Naive B cell (primary cell): Measurements from ENCODE around the gene AURKA. TPM values are rescaled to one million over a fixed set of nuclear protein-coding genes. Genes with fewer than 3 reads are reported as not detected.

Experiments
- ATAC-seq, 2 donors: fragments of 150-1000 bp; cut with Tn5 transposase; 2 replicates each; pipeline ENCODE4 v1.10.0; 2021; ENCODE audit warnings: low read depth in 2 of 2, mild to moderate bottlenecking in 2 of 2, moderate library complexity in 2 of 2
- DNase-seq: peaks from one replicate; pipeline ENCODE4 v3.0.0; 2022
- H3K27ac Mint-ChIP-seq, 6 donors: one replicate each; pipeline ENCODE4 v1.8.0; 2020 to 2022; ENCODE audit warnings: mild to moderate bottlenecking in 6 of 6, mixed read lengths in 6 of 6, moderate library complexity in 5 of 6, inconsistent platforms in 2 of 6
- H3K27me3 Mint-ChIP-seq, 3 donors: one replicate each; pipeline ENCODE4 v1.8.0; 2021 to 2022; ENCODE audit warnings: mixed read lengths in 3 of 3, mild to moderate bottlenecking in 1 of 3
- H3K36me3 Mint-ChIP-seq, 2 donors: one replicate each; pipeline ENCODE4 v1.8.0; 2020 to 2022; ENCODE audit warnings: mixed read lengths in 2 of 2, inconsistent platforms in 1 of 2, mild to moderate bottlenecking in 1 of 2
- H3K4me1 Mint-ChIP-seq, 3 donors: one replicate each; pipeline ENCODE4 v1.8.0; 2020 to 2022; ENCODE audit warnings: mixed read lengths in 3 of 3, inconsistent platforms in 1 of 3, mild to moderate bottlenecking in 1 of 3, moderate library complexity in 1 of 3
- H3K4me3 Mint-ChIP-seq, 8 donors: one replicate each; pipeline ENCODE4 v1.8.0; 2020 to 2022; ENCODE audit warnings: mild to moderate bottlenecking in 8 of 8, mixed read lengths in 8 of 8, moderate library complexity in 8 of 8, inconsistent platforms in 2 of 8
- H3K9me3 Mint-ChIP-seq, 7 donors: one replicate each; pipeline ENCODE4 v1.8.0; 2020 to 2022; ENCODE audit warnings: mixed read lengths in 7 of 7, mild to moderate bottlenecking in 5 of 7, inconsistent platforms in 2 of 7, moderate library complexity in 1 of 7
- polyA plus RNA-seq, 6 donors: library from polyadenylated mRNA; unstranded; fragments of 300-500 nt; fragmentation: Illumina TruSeq; gene quantifications; one replicate each; pipeline ENCODE4 v1.2.3, GENCODE V29; 2021; ENCODE audit warnings: low read depth in 6 of 6

The AURKA gene
- polyA plus RNA-seq, 6 donors from 2014 or later, result 0.13 to 1.6 (median 0.96) TPM; not detected in 1

DNA sequence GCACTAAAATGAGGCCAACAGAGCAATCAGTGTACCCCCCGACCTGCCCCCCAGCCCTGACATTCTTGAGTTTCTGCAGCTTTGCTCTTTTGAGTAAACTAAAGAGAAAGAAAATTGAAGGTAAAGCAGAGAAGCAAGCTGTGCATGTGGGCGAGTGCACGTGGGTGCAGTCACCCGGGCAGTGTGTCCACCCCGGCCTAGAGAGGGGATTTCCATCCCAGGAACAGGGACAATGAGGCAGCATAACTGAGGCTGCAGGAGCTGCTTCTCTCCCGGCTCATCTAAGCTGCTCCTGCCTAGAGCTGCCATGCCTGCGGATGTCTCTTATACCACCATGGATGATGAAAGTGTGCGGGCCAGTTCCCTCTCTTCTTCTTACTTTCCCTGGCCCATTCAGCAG lies 36.9 kb upstream of the AURKA start:
- ATAC-seq, result no peak
- peaks cover 16 to 29% (median 24%) of the 10 kb centered on the region in 3 donors for H3K4me1 Mint-ChIP-seq

DNA sequence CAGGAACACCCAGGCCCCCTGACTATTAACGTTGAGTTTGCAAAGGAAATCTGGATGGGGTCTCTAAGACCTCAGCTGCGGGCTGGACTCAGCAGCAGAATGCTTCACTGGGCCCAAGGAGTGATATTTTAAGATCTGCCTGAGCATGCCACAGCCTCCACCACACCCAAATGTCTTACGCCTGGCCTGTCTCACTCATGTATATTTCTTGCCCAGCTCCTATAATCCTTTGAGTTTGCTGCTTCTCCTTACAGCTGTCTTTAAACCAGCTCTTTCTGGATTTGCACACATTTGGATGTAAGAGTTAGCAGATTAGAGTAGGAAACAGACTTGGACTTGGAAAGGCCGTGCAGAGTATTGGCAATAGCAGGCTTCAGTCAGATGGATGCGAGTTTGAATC lies 36.4 kb upstream of the AURKA start:
- Mint-ChIP-seq H3K9me3 (peaks cover 0 to 7% (median 0%) of the 10 kb centered on the region in 7 donors), H3K27me3 (peaks cover 27 to 35% (median 31%) of the 10 kb centered on the region in 3 donors), H3K36me3 (peaks cover 0 to 8% of the 10 kb centered on the region in 2 donors), H3K27ac (no peak overlapping the region), H3K4me3 (peak overlapping the region in 2 of 8 donors; percentile 55 to 65), H3K4me1 (peaks cover 16 to 29% (median 24%) of the 10 kb centered on the region in 3 donors)
- ATAC-seq (no peak), DNase-seq (no peak)

More for the DNA sequence above, 36.9 kb upstream of the AURKA start:
- Mint-ChIP-seq H3K27ac (peak overlapping the region in 1 of 6 donors; percentile 17), H3K9me3 (peaks cover 0 to 7% (median 0%) of the 10 kb centered on the region in 7 donors), H3K27me3 (peaks cover 27 to 35% (median 31%) of the 10 kb centered on the region in 3 donors), H3K4me3 (peak overlapping the region in 5 of 8 donors; percentile 48 to 75 (median 55)), H3K36me3 (peaks cover 0 to 8% of the 10 kb centered on the region in 2 donors)
- DNase-seq, result no peak

DNA sequence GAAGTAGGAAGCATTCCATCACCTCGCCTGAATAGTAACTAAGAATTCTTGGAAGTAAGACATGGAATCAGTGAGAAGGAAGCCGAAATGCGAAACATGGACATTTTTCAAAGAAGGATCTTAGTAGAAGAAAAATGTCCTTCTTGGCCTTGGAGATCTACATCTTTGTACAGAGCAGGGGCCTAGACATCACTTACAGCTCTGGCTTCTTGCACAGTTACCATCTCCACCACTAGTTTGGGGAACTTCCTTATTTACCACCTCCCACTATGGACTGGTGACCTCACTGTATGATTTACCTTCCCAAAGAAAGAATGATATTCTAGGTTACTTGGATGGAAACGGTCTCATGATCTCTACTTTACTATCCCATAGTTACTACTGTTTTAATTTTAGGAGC lies 35.8 kb upstream of the AURKA start:
- Mint-ChIP-seq H3K27me3 (peaks cover 27 to 35% (median 31%) of the 10 kb centered on the region in 3 donors), H3K27ac (no peak overlapping the region), H3K9me3 (peaks cover 0 to 7% (median 0%) of the 10 kb centered on the region in 7 donors), H3K36me3 (peaks cover 0 to 8% of the 10 kb centered on the region in 2 donors), H3K4me3 (no peak overlapping the region), H3K4me1 (peaks cover 16 to 29% (median 25%) of the 10 kb centered on the region in 3 donors)
- ATAC-seq (no peak), DNase-seq (no peak)

DNA sequence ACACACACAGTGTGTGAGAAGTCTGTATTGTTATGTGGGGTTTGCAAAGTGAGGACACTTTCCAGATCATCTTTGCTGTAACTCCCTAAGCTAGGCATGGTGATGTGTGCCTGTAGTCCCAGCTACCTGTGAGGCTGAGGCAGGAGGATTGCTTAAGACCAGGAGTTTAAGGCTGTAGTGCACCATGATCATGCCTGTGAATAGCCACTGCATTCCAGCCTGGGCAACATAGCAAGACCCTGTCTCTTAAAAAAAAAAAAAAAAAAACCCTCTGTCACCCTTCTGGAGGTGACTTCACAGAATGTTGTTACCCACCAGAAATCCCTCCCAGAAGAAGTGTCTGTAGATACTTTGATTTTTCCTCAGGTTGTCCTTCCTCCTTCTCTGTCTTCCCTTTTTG lies 34.9 kb upstream of the AURKA start:
- ATAC-seq (no peak), DNase-seq (no peak)
- Mint-ChIP-seq H3K27me3 (peaks cover 27 to 35% (median 31%) of the 10 kb centered on the region in 3 donors), H3K27ac (no peak overlapping the region), H3K4me1 (peaks cover 16 to 29% (median 29%) of the 10 kb centered on the region in 3 donors), H3K9me3 (peaks cover 0 to 7% (median 0%) of the 10 kb centered on the region in 7 donors), H3K36me3 (peaks cover 0 to 8% of the 10 kb centered on the region in 2 donors), H3K4me3 (no peak overlapping the region)

DNA sequence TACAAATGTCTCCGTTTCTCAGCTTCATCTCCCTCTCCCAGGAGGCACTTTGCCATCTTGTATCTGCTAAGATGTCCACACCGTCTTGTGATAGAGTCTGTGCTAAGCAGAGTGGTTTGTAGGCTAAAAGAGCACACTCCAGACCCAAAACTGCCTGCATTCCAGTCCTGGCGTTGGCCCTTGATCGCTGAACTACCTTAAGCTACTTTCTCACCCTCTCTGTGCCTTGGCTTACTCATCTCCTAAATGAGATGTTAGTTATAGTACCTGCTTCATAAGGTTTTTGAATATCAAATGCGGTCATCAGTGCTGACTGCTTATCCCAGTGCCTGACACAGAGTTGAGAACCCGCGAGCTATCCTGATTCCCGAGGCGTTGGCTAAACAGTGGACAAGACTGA lies 34.0 kb upstream of the AURKA start:
- Mint-ChIP-seq H3K27me3 (peaks cover 24 to 36% (median 33%) of the 10 kb centered on the region in 3 donors), H3K27ac (no peak overlapping the region), H3K4me3 (no peak overlapping the region), H3K4me1 (peaks cover 16 to 29% (median 29%) of the 10 kb centered on the region in 3 donors), H3K9me3 (peaks cover 0 to 7% (median 0%) of the 10 kb centered on the region in 7 donors), H3K36me3 (peaks cover 0 to 8% of the 10 kb centered on the region in 2 donors)
- ATAC-seq (no peak), DNase-seq (no peak)

DNA sequence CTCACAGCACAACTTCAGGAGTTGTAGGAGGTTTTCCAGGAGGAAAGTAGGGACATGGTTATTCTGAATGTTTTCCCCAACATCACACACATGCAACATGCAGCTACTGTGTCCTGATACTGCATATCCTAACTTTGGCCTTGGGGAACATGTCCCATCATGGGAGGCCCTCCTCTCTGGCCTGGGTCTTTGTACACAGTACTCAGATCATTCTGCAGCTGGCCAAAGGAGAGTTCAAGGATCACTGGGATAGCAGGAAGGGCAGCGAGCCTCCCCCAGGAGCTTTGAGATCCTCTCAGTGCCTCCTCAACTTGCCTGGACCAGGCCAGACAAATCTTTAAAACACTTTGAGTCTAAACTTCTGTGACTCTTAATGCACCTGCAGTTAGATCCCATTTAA lies 32.9 kb upstream of the AURKA start:
- H3K27me3 Mint-ChIP-seq, result peaks cover 13 to 30% (median 25%) of the 10 kb centered on the region in 3 donors
- DNase-seq (no peak), ATAC-seq (no peak)
- H3K4me1 Mint-ChIP-seq, result peaks cover 11 to 24% (median 22%) of the 10 kb centered on the region in 3 donors
- H3K4me3 Mint-ChIP-seq, result no peak overlapping the region
- no peak overlapping the region for H3K27ac Mint-ChIP-seq
- peaks cover 0 to 7% (median 0%) of the 10 kb centered on the region in 7 donors for H3K9me3 Mint-ChIP-seq
- H3K36me3 Mint-ChIP-seq, result peaks cover 0 to 8% of the 10 kb centered on the region in 2 donors

DNA sequence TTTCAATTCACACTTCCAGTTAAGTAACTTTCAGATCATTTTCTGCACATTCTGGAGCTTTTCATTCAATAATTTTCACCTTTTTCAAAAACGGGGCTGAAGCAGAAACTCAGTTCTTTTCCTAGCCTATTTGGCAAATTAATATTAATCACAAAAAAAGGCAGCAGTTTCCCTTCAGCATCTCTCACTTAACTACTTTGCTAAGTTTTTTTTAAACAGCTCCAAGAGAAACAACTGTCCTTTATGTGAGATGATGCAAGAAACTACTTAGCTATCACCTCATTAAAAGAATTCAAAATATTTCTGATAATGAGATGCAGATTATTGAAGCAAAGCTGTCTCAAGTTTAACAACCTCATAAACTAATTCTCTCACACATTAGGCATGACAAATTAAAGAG lies 31.9 kb upstream of the AURKA start:
- Mint-ChIP-seq H3K27ac (no peak overlapping the region), H3K36me3 (peaks cover 0 to 3% of the 10 kb centered on the region in 2 donors), H3K4me3 (no peak overlapping the region), H3K4me1 (peaks cover 4 to 17% (median 14%) of the 10 kb centered on the region in 3 donors), H3K27me3 (peaks cover 3 to 23% (median 22%) of the 10 kb centered on the region in 3 donors), H3K9me3 (no peaks in the 10 kb centered on the region)
- no peak for ATAC-seq
- no peak for DNase-seq

DNA sequence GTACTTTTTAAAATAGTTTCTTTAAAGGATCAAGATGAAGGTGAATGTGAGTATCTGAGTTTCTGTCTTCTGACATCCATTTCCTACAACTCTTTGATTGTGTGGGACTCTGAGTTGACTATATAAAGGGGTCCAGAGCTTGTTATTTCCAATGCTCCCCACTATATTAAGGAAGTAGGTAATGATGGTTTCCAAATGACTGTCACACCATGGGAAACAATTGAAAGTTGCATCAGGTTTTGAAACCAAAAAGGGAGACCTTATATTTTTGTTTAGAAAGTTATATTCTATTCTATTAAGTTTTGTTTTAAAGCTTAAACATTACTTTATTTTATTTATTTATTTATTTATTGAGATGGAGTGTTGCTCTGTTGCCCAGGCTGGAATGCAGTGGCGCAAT lies 31.2 kb upstream of the AURKA start:
- DNase-seq (no peak), ATAC-seq (no peak)
- Mint-ChIP-seq H3K27me3 (peaks cover 0 to 24% (median 23%) of the 10 kb centered on the region in 3 donors), H3K36me3 (peaks cover 0 to 4% of the 10 kb centered on the region in 2 donors), H3K9me3 (no peaks in the 10 kb centered on the region), H3K27ac (no peak overlapping the region), H3K4me1 (peaks cover 4 to 16% (median 12%) of the 10 kb centered on the region in 3 donors), H3K4me3 (no peak overlapping the region)

DNA sequence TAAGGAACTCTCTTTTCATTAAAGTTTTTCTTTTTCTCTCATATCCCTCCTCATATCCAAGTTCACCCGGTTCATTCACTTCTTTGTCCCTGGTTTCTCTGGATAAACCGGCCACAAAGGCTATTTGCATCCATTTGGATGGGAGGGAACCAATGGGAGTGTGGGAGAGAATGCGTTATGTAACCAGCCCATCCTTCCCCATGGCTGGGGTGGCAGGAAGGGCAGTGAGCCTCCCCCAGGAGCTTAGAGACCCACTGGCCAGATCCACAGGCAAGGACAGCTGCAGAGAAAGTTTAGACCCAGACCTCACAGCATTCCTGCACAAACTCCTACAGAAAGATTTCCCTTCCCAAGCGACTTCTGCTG lies 30.8 kb upstream of the AURKA start:
- H3K27ac Mint-ChIP-seq, result no peak overlapping the region
- H3K9me3 Mint-ChIP-seq, result no peaks in the 10 kb centered on the region

DNA sequence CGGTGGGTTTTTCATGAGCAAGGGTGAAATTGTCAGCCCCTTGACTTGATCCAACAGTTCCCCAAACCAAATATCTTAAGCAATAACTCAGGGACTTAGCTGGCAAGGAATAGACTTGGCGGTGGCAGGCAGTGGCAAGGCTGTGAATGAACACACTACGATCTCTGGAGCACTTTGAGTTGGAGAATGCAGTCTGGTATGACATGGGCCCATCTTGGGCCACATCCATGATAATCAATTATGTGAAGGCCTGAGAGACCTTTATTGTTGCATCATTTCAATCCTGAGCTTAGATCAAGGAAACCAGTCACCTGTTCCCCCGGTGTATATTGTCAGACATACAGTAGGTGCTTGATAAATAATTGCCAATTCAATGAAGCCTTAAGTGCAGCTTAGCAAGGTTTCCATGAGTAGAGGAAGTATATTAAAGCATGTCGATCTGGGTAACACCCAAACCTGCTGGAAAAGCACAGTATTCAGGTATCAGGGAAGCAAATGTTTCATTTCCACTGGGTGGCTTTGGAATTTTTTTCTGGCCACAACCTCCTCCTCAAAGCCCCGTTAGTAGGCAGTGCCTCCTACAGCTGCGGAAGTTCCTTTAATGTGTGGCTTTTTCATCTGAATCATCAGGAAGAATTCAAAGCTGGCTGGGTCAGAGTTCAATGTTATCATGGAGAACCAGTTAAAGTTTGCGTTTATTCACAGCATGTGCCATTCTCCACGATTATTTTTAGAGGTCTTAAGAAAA lies 30.2 kb upstream of the AURKA start:
- DNase-seq (no peak), ATAC-seq (no peak)
- no peak overlapping the region for H3K4me3 Mint-ChIP-seq
- H3K4me1 Mint-ChIP-seq, result peaks cover 4 to 12% (median 9%) of the 10 kb centered on the region in 3 donors
- H3K27ac Mint-ChIP-seq, result no peak overlapping the region
- H3K27me3 Mint-ChIP-seq, result peaks cover 0 to 19% (median 16%) of the 10 kb centered on the region in 3 donors
- H3K36me3 Mint-ChIP-seq, result peaks cover 4 to 6% of the 10 kb centered on the region in 2 donors
- no peaks in the 10 kb centered on the region for H3K9me3 Mint-ChIP-seq

More for the DNA sequence above, 30.8 kb upstream of the AURKA start:
- Mint-ChIP-seq H3K36me3 (peaks cover 0 to 4% of the 10 kb centered on the region in 2 donors), H3K4me3 (no peak overlapping the region), H3K27me3 (peaks cover 0 to 21% (median 20%) of the 10 kb centered on the region in 3 donors), H3K4me1 (peaks cover 4 to 16% (median 9%) of the 10 kb centered on the region in 3 donors)
- ATAC-seq (no peak), DNase-seq (no peak)

DNA sequence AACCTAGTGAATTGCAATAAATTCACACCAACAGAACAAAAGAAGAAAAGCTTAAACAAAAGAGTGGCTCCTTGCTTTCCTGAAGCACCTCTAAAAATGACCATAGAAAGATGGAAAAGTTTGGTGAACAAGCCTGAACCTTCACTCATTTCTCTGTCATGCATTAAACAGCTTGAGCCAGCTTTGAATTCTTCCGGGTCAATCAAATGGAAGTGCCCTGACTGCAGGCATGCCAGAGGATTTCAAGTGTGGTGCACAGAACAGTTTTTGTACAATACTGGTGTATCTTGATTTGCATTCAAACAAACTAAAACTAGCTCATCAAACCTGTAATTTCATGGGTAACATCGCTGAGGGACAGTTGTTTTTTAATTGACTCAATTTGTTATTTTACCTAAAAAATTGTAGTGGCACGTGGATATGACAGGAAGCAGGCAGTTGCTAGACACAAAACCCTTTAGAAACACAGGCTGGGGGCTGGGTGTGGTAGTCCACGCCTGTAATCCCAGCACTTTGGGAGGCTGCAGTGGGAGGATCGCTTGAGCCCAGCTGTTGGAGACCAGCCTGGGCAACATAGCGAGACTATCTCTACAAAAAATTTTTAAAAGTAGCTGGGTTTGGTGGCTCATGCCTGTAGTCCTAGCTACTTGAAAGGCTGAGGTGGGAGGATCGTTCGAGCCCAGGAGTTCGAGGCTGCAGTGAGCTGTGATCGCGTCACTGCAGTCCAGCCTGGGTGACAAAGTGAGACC lies 29.1 kb upstream of the AURKA start:
- H3K9me3 Mint-ChIP-seq, result no peaks in the 10 kb centered on the region
- no peak overlapping the region for H3K4me3 Mint-ChIP-seq
- peaks cover 0 to 15% (median 12%) of the 10 kb centered on the region in 3 donors for H3K27me3 Mint-ChIP-seq
- H3K36me3 Mint-ChIP-seq, result peaks cover 8% of the 10 kb centered on the region in 2 donors
- no peak overlapping the region for H3K27ac Mint-ChIP-seq
- peaks cover 4 to 12% (median 9%) of the 10 kb centered on the region in 3 donors for H3K4me1 Mint-ChIP-seq
- DNase-seq (no peak), ATAC-seq (no peak)

DNA sequence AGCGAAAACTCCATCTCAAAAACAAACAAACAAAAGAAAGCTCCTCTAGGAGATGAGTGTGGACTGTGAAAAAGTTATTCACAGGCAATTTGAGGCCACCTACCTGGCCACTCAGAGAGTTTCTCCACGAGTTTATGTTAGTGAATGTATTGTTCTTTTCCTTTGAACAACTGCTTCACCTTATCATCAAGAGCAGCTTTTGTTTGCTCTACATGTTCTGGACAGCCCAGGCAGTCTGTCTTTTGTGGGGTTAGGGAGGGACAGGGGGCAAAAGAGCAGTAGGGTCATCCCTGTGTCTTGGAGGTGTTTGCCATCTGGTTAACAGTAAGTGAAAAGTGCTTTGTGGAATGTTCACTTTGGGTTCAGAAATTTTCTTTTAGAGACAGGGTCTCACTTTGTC lies 28.0 kb upstream of the AURKA start:
- Mint-ChIP-seq H3K27me3 (peaks cover 0 to 11% (median 8%) of the 10 kb centered on the region in 3 donors), H3K36me3 (peaks cover 8% of the 10 kb centered on the region in 2 donors), H3K27ac (no peak overlapping the region), H3K4me1 (peaks cover 4 to 12% (median 9%) of the 10 kb centered on the region in 3 donors), H3K4me3 (no peak overlapping the region), H3K9me3 (no peaks in the 10 kb centered on the region)
- ATAC-seq (no peak), DNase-seq (no peak)

DNA sequence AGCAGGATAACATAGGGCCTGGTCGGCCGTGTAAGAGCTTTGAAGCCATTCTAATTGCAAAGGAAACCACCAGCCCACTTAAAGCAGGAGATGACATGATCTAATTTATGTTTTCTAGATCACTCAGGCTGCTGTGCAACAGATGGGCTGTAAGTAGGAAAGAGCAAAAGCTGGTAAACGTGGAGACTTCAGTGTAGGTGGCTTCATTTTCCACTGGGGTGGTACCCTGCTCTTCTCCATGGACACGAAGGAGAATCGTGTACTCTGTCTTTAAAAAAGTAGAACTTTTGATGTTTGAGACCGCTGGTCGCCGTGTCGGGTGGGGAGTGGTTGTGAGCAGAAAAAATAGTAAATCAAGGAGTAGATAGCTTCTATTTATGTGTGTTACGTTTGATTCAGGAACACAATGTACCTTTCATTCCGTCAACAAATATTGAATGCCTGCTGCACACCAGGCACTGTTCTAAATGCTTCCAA lies 26.4 kb upstream of the AURKA start:
- ATAC-seq, result no peak

More for the DNA sequence above, 26.4 kb upstream of the AURKA start:
- peaks cover 4 to 12% (median 9%) of the 10 kb centered on the region in 3 donors for H3K4me1 Mint-ChIP-seq
- H3K9me3 Mint-ChIP-seq, result no peaks in the 10 kb centered on the region
- H3K4me3 Mint-ChIP-seq, result peak overlapping the region in 1 of 8 donors; percentile 38
- no peak for DNase-seq
- H3K27me3 Mint-ChIP-seq, result peaks cover 0 to 8% (median 5%) of the 10 kb centered on the region in 3 donors
- H3K27ac Mint-ChIP-seq, result peak overlapping the region in 3 of 6 donors; percentile 52 to 73 (median 70)
- H3K36me3 Mint-ChIP-seq, result peaks cover 8 to 12% of the 10 kb centered on the region in 2 donors
